K562 (cell line): ENCODE data around the gene S1PR1. TPM values are rescaled to one million over a fixed set of nuclear protein-coding genes. Genes with fewer than 3 reads are reported as not detected.
"Not testable (repeated sequence)": the region's sequence is repeated elsewhere in the genome, so short reads cannot be mapped to it uniquely, and the experiment has no call there.

ENCODE experiments used
- ATAC-seq: fragments of 200-7000 bp; cut with Tn5 transposase; 3 replicates; pipeline ENCODE4 v1.9.1; 2020; ENCODE audit warnings: moderate library complexity
- BruUV-seq: library from RNA; stranded (reverse); fragments of 400-500 nt; replicated peaks from 2 replicates; lab custom pipeline; 2021; lab: Mats Ljungman, UMichigan
- CTCF ChIA-PET: fragments of 300-600 bp; formaldehyde crosslinking; extraction: SDS; loops from one replicate; lab custom pipeline; 2021; ENCODE audit warnings: low intra/inter-chr PET ratio; lab: Yijun Ruan, JAX
- POLR2A ChIA-PET: fragments of 300-600, 350-650 bp; sonication (Branson Sonifier 250); formaldehyde crosslinking; extraction: SDS; loops from one replicate; lab custom pipeline; 2021; ENCODE audit warnings: antibody characterized with exemption, inconsistent platforms; lab: Yijun Ruan, JAX
- DNase-seq, 4 experiments: peaks; one replicate each; pipeline versions ENCODE4 v3.0.0 to v3.0.0-alpha.2; 2011 to 2018; ENCODE audit warnings: low spot score in 3 of 4, mixed read lengths in 3 of 4; ENCODE audit errors: extremely low read depth in 1 of 4
- FAIRE-seq: peaks from 2 replicates; lab custom pipeline; 2011; peaks lifted over from hg19 to GRCh38; lab: Jason Lieb, UNC
- H2AFZ ChIP-seq: 2 replicates; pipeline ENCODE4 v1.6.0; 2011; ENCODE audit warnings: low read depth, low read length, control low read depth, inconsistent platforms
- H3K27ac ChIP-seq: fragments of 200-600 bp; 3 replicates; pipeline ENCODE4 v1.8.0; 2011; ENCODE audit warnings: low read depth, mild to moderate bottlenecking, control low read depth, inconsistent platforms, low read length, moderate library complexity, mixed read lengths; ENCODE audit errors: extremely low read depth
- H3K27me3 ChIP-seq, 2 experiments: fragments of 300-600 bp in 1 of 2; 2 replicates in 1 of 2; 3 replicates in 1 of 2; pipeline versions ENCODE4 v1.6.0 to v1.8.0; 2011; ENCODE audit warnings: inconsistent platforms in 2 of 2, low read length in 2 of 2, mild to moderate bottlenecking in 1 of 2, mixed read lengths in 1 of 2, moderate library complexity in 1 of 2; ENCODE audit not compliant: control insufficient read depth in 2 of 2, insufficient read depth in 2 of 2
- H3K36me3 ChIP-seq: fragments of 300-600 bp; 3 replicates; pipeline ENCODE4 v1.8.0; 2011; ENCODE audit warnings: mild to moderate bottlenecking, low read length, inconsistent platforms; ENCODE audit not compliant: control insufficient read depth, insufficient read depth
- H3K4me1 ChIP-seq, 2 experiments: fragments of 200-600 bp in 1 of 2; replicated peaks in 1 of 2; 2 replicates in 1 of 2; 3 replicates in 1 of 2; pipeline versions ENCODE4 v1.5.1 to v1.8.0; 2011; ENCODE audit warnings: inconsistent platforms in 2 of 2, low read length in 2 of 2, mild to moderate bottlenecking in 1 of 2, mixed read lengths in 1 of 2, moderate library complexity in 1 of 2; ENCODE audit not compliant: control insufficient read depth in 2 of 2, insufficient read depth in 2 of 2
- H3K4me2 ChIP-seq: 2 replicates; pipeline ENCODE4 v1.6.1; 2011; ENCODE audit warnings: low read length, control low read depth, inconsistent platforms, mixed read lengths; ENCODE audit not compliant: insufficient read depth
- H3K4me3 ChIP-seq: fragments of 200-600 bp; sonication (generic), shearing (Covaris generic); 2 replicates; pipeline ENCODE4 v1.5.1; 2016; ENCODE audit warnings: control low read depth, inconsistent platforms
- H3K79me2 ChIP-seq: fragments of 200-600 bp; 3 replicates; pipeline ENCODE4 v1.8.0; 2011; ENCODE audit warnings: low read length, inconsistent platforms; ENCODE audit not compliant: control insufficient read depth, insufficient read depth
- H3K9ac ChIP-seq, 2 experiments: 2 replicates each; pipeline versions ENCODE4 v1.6.0 to v1.6.1; 2011; ENCODE audit warnings: low read depth in 2 of 2, low read length in 2 of 2, control low read depth in 1 of 2, inconsistent platforms in 1 of 2, mild to moderate bottlenecking in 1 of 2, mixed read lengths in 1 of 2; ENCODE audit not compliant: insufficient read depth in 1 of 2
- H3K9me1 ChIP-seq: one replicate; pipeline ENCODE4 v1.6.0; 2011; ENCODE audit warnings: inconsistent platforms, mild to moderate bottlenecking, low read length, moderate library complexity; ENCODE audit not compliant: control insufficient read depth, insufficient read depth
- H3K9me3 ChIP-seq: replicated peaks from 2 replicates; pipeline ENCODE4 v1.5.1; 2011; ENCODE audit warnings: low read depth, low read length, inconsistent platforms; ENCODE audit not compliant: control insufficient read depth, insufficient read depth
- H4K20me1 ChIP-seq: replicated peaks from 2 replicates; pipeline ENCODE4 v1.6.1; 2011; ENCODE audit warnings: low read length, inconsistent platforms, mixed read lengths; ENCODE audit not compliant: control insufficient read depth, insufficient read depth
- CEBPB ChIP-seq: fragments of 450-650 bp; IDR thresholded peaks from 2 replicates; pipeline ENCODE4 v1.6.1; 2016; ENCODE audit warnings: missing genetic modification characterization, missing compliant biosample characterization
- CHCHD3 ChIP-seq: fragments of 250-450 bp; sonication (Bioruptor Pico); IDR thresholded peaks from 2 replicates; pipeline ENCODE4 v2.1.2; 2022; ENCODE audit warnings: mild to moderate bottlenecking
- DPF2 ChIP-seq: fragments of 450-650 bp; IDR thresholded peaks from 2 replicates; pipeline ENCODE4 v1.6.1; 2016
- HEY1 ChIP-seq: fragments of 250-450 bp; sonication (Bioruptor Pico); IDR thresholded peaks from 2 replicates; pipeline ENCODE4 v1.5.0; 2020; ENCODE audit warnings: mild to moderate bottlenecking, moderate library complexity, borderline replicate concordance
- PPARD ChIP-seq: fragments of 250-450 bp; sonication (Bioruptor Pico); IDR thresholded peaks from 2 replicates; pipeline ENCODE4 v1.8.0; 2022; ENCODE audit warnings: inconsistent platforms, mild to moderate bottlenecking, moderate library complexity
- TAF1 ChIP-seq: IDR thresholded peaks from 2 replicates; pipeline ENCODE4 v1.6.1; 2011; ENCODE audit warnings: mild to moderate bottlenecking, low read length, moderate library complexity; ENCODE audit not compliant: insufficient read depth, control insufficient read depth, severe bottlenecking; ENCODE audit errors: extremely low read depth
- ZNF146 ChIP-seq: IDR thresholded peaks from one replicate; pipeline ENCODE4 v1.6.1; 2018; ENCODE audit warnings: missing compliant biosample characterization; ENCODE audit not compliant: unreplicated experiment
- ZNF76 ChIP-seq: fragments of 250-450 bp; sonication (Bioruptor Pico); IDR thresholded peaks from 2 replicates; pipeline ENCODE4 v1.4.0; 2020; ENCODE audit warnings: mild to moderate bottlenecking, moderate library complexity, borderline replicate concordance
- WGBS: fragments of 100-300 bp; shearing (Covaris generic); methylation state at CpG from one replicate; pipeline ENCODE4 v1.1.6; 2016; ENCODE audit warnings: low coverage, mixed read lengths; ENCODE audit not compliant: insufficient coverage; ENCODE audit errors: missing lambda C conversion rate; 5-methylcytosine and 5-hydroxymethylcytosine counted together
- in situ Hi-C: fragments of 300-500 bp; cut with MboI; formaldehyde crosslinking; loops from 4 replicates; pipeline ENCODE4 v1.15.0; 2018; ENCODE audit warnings: inconsistent platforms, mixed read lengths
- intact Hi-C: fragments of 100-400 bp; cut with micrococcal nuclease; formaldehyde crosslinking; loops from 2 replicates; pipeline ENCODE4 v1.14.2; 2022
- polyA plus RNA-seq, 8 experiments: library from polyadenylated mRNA; depleted of rRNA in 4 of 8; stranded (reverse) in 5 of 8; unstranded in 3 of 8; fragments of >200 nt; fragmentation: Nextera tagmentation in 2 of 8; fragmentation: Illumina TruSeq in 1 of 8; extraction: Ambion mirVana in 2 of 8; extraction: Trizol in 1 of 8; gene quantifications; 2 replicates each; pipeline versions ENCODE4 v1.2.1 to v1.2.3, GENCODE V29; 2011 to 2014; ENCODE audit warnings: inconsistent platforms in 1 of 8, missing spikeins in 1 of 8
- total RNA-seq, 7 experiments: library from RNA; depleted of rRNA in 6 of 7; stranded (reverse); fragments of >200 nt in 6 of 7; fragmentation: Illumina TruSeq in 2 of 7; extraction: Trizol in 2 of 7; gene quantifications; 2 replicates each; pipeline versions ENCODE4 v1.2.1 to v1.2.3, GENCODE V29; 2011 to 2021; ENCODE audit warnings: low replicate concordance in 1 of 7
- TF ChIP-seq, protein P1 (sequence below): fragments of 250-450 bp; sonication (Bioruptor Pico); IDR thresholded peaks from 2 replicates; pipeline ENCODE4 v1.8.0; 2021; ENCODE audit warnings: borderline replicate concordance, mild to moderate bottlenecking, moderate library complexity; ENCODE audit not compliant: poor library complexity, severe bottlenecking

S1PR1 gene
- total and polyA plus RNA-seq, 9 of the 15 experiments (the other 6 are each of a cell fraction or from before 2014, with no cell fraction given): 0.22 to 1.2 (median 0.43) TPM

DNA sequence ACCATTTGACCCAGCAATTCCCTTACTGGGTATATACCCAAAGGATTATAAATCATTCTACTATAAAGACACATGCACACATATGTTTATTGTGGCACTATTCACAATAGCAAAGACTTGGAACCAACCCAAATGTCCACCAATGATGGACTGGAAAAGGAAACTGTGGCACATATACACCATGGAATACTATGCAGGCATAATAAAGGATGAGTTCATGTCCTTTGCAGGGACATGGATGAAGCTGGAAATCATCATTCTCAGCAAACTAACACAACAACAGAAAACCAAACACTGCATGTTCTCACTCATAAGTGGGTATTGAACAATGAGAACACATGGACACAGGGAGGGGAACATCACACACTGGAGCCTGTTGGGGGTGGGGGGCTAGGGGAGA is 4.6 kb upstream of the S1PR1 start:
- not testable (repeated sequence) for H3K4me2 ChIP-seq, H3K9me3 ChIP-seq, H3K9me1 ChIP-seq
- peak; percentile 81 for TF ChIP-seq ZNF146
- TF ChIP-seq, all 486 proteins: peak for 1; not testable (repeated sequence) for 485
- POLR2A ChIA-PET, ATAC-seq, FAIRE-seq, H2AFZ ChIP-seq, BruUV-seq, in situ Hi-C loops, H3K79me2 ChIP-seq, H3K36me3 ChIP-seq, H3K27ac ChIP-seq, CTCF ChIA-PET, H3K4me3 ChIP-seq, DNase-seq, H3K9ac ChIP-seq, intact Hi-C loops, H4K20me1 ChIP-seq: not testable (repeated sequence)
- Histone ChIP-seq H3K27me3 (peaks cover 0 to 14% of the 10 kb centered on the region in 2 experiments; a peak in 2 of 5 replicates), H3K4me1 (peaks cover 4 to 15% of the 10 kb centered on the region in 2 experiments; a peak in 4 of 5 replicates)

GRCh38 chr1:101233495-101233894 is 3.3 kb upstream of the S1PR1 start:
- WGBS: 43% methylated on average over 7 of the region's 7 CpGs
- Histone ChIP-seq H3K9me1 (no peaks in the 10 kb centered on the region), H3K36me3 (no peaks in the 10 kb centered on the region), H3K4me2 (no peak overlapping the region), H4K20me1 (no peaks in the 10 kb centered on the region), H3K79me2 (no peaks in the 10 kb centered on the region), H3K9ac (no peak overlapping the region), H3K27me3 (peaks cover 0 to 17% of the 10 kb centered on the region in 2 experiments; a peak in 2 of 5 replicates), H2AFZ (no peak overlapping the region), H3K4me3 (no peak overlapping the region), H3K27ac (no peak overlapping the region), H3K4me1 (peaks cover 4 to 15% of the 10 kb centered on the region in 2 experiments; a peak in 4 of 5 replicates), H3K9me3 (no peaks in the 10 kb centered on the region)
- in situ Hi-C loops (no loop called here), intact Hi-C loops (no loop called here)
- ATAC-seq (peak; percentile 12; the same call in 1 of the 3 replicates), FAIRE-seq (no peak), DNase-seq (no peak)
- ChIA-PET POLR2A (interaction anchor here (0.5 kb wide), 1 partner anchor 374 kb away, joined by 3 read pairs; no protein-coding TSS in a partner anchor), CTCF (no interaction called here)
- no TSS peak for BruUV-seq
- TF ChIP-seq DPF2 (no peak), HEY1 (CRISPR knock-in tag) (no peak), PPARD (CRISPR knock-in tag) (no peak), CEBPB (tag) (0 out of 2 replicates have a peak, but pooled peaks have one; percentile 14), TAF1 (no peak), ZNF76 (CRISPR knock-in tag) (no peak), CHCHD3 (CRISPR knock-in tag) (no peak)
- TF ChIP-seq, protein P1, sequence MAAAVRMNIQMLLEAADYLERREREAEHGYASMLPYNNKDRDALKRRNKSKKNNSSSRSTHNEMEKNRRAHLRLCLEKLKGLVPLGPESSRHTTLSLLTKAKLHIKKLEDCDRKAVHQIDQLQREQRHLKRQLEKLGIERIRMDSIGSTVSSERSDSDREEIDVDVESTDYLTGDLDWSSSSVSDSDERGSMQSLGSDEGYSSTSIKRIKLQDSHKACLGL (CRISPR knock-in tag): no peak
